Activated CD4-positive, alpha-beta T cell treated with anti-CD3 and anti-CD28 coated beads, Interleukin-2, amount 50 U/mL, for 1 hour (primary cell): ENCODE results near the gene GSS.

Experiments
- DNase-seq: peaks from one replicate; pipeline ENCODE4 v3.0.0-alpha.2; 2020

Gene GSS

GRCh38 chr20:34955231-34956040 is at the start of gene GSS, which contains the start of gene MYH7B:
Gene GSS, minus strand, starts transcription at chr20:34955806. Its CDS starts 3,954 bp downstream, at chr20:34951852.
Gene MYH7B, plus strand, starts transcription at chr20:34955868. Its CDS starts 22,138 bp downstream, at chr20:34978006.
- peak; percentile 96 for DNase-seq

- no peak for DNase-seq
Observed at GRCh38 chr20:35004749-35005462, 49.3 kb upstream of the GSS start.

- DNase-seq, result no peak
Observed at GRCh38 chr20:35004051-35004725, 48.6 kb upstream of the GSS start.

- no peak for DNase-seq
Observed at GRCh38 chr20:35003211-35004031, 47.8 kb upstream of the GSS start.

GRCh38 chr20:35002426-35003210 is 47.0 kb upstream of the GSS start:
- DNase-seq, result no peak

GRCh38 chr20:35001596-35002362 is 46.2 kb upstream of the GSS start:
- no peak for DNase-seq

GRCh38 chr20:35000922-35001595 is 45.5 kb upstream of the GSS start:
- DNase-seq, result no peak

- no peak for DNase-seq
Observed at GRCh38 chr20:35000311-35000921, 44.8 kb upstream of the GSS start.

GRCh38 chr20:34999782-35000181 is 44.2 kb upstream of the GSS start:
- DNase-seq, result no peak

GRCh38 chr20:34999021-34999451 is 43.4 kb upstream of the GSS start:
- no peak for DNase-seq

- no peak for DNase-seq
Observed at GRCh38 chr20:34998331-34998950, 42.8 kb upstream of the GSS start.

GRCh38 chr20:34997774-34998173 is 42.2 kb upstream of the GSS start:
- DNase-seq, result no peak

GRCh38 chr20:34997131-34997561 is 41.5 kb upstream of the GSS start:
- DNase-seq, result no peak

GRCh38 chr20:34996243-34997028 is 40.8 kb upstream of the GSS start:
- no peak for DNase-seq

GRCh38 chr20:34995696-34996095 is 40.1 kb upstream of the GSS start:
- no peak for DNase-seq

GRCh38 chr20:34995192-34995591 is 39.6 kb upstream of the GSS start:
- no peak for DNase-seq

GRCh38 chr20:34994509-34995131 is 39.0 kb upstream of the GSS start:
- no peak for DNase-seq

GRCh38 chr20:34993941-34994508 is 38.4 kb upstream of the GSS start:
- DNase-seq, result no peak
